Endothelial cell of umbilical vein (primary cell): ENCODE results near the gene KCNE4. TPM values are rescaled to one million over a fixed set of nuclear protein-coding genes. Genes with fewer than 3 reads are reported as not detected.

Source experiments
- BruUV-seq: library from RNA; stranded (reverse); fragments of 400-500 nt; replicated peaks from 2 replicates; lab custom pipeline; 2021; lab: Mats Ljungman, UMichigan
- CTCF ChIA-PET: fragments of 300-600, 350-600 bp; sonication (Branson Sonifier 250); formaldehyde crosslinking; loops from one replicate; lab custom pipeline; 2021; ENCODE audit warnings: antibody characterized with exemption, inconsistent platforms; lab: Charles Lee
- POLR2A ChIA-PET: fragments of 300-600, 350-600 bp; sonication (Branson Sonifier 250); formaldehyde crosslinking; loops from one replicate; lab custom pipeline; 2021; ENCODE audit warnings: antibody characterized with exemption, inconsistent platforms; lab: Charles Lee
- DNase-seq: peaks from one replicate; pipeline ENCODE4 v3.0.0-alpha.2; 2011; ENCODE audit warnings: low read depth, low spot score
- FAIRE-seq: peaks from 2 replicates; lab custom pipeline; 2011; peaks lifted over from hg19 to GRCh38; lab: Jason Lieb, UNC
- H2AFZ ChIP-seq: 2 replicates; pipeline ENCODE4 v1.6.0; 2012; ENCODE audit warnings: low read depth, low read length, control low read depth, inconsistent platforms
- H3K27ac ChIP-seq: 2 replicates; pipeline ENCODE4 v1.5.1; 2011; ENCODE audit warnings: low read depth, mild to moderate bottlenecking, control low read depth, low read length, moderate library complexity; ENCODE audit not compliant: insufficient read depth
- H3K27me3 ChIP-seq, 2 experiments: 2 replicates each; pipeline versions ENCODE4 v1.6.0 to v1.6.1; 2011; ENCODE audit warnings: low read length in 2 of 2, mixed read lengths in 1 of 2; ENCODE audit not compliant: control insufficient read depth in 2 of 2, insufficient read depth in 2 of 2
- H3K36me3 ChIP-seq, 2 experiments: 2 replicates in 1 of 2; 3 replicates in 1 of 2; pipeline ENCODE4 v1.5.1; 2011; ENCODE audit warnings: low read length in 2 of 2, mild to moderate bottlenecking in 1 of 2, moderate library complexity in 1 of 2; ENCODE audit not compliant: control insufficient read depth in 2 of 2, insufficient read depth in 2 of 2; ENCODE audit errors: extremely low read depth in 1 of 2
- H3K4me1 ChIP-seq: 3 replicates; pipeline ENCODE4 v1.5.1; 2011; ENCODE audit warnings: mild to moderate bottlenecking, low read length; ENCODE audit not compliant: control insufficient read depth, insufficient read depth; ENCODE audit errors: extremely low read depth
- H3K4me2 ChIP-seq: 2 replicates; pipeline ENCODE4 v1.6.1; 2011; ENCODE audit warnings: low read length, control low read depth, mixed read lengths; ENCODE audit not compliant: insufficient read depth
- H3K4me3 ChIP-seq, 3 experiments: fragments of 200-600 bp in 1 of 3; sonication (generic), shearing (Covaris generic) in 1 of 3; replicated peaks in 1 of 3; 2 replicates each; pipeline ENCODE4 v1.5.1; 2011 to 2016; ENCODE audit warnings: control low read depth in 3 of 3, low read length in 3 of 3, mild to moderate bottlenecking in 2 of 3, inconsistent platforms in 1 of 3, low read depth in 1 of 3, moderate library complexity in 1 of 3; ENCODE audit not compliant: insufficient read depth in 1 of 3
- H3K79me2 ChIP-seq: 2 replicates; pipeline ENCODE4 v1.6.0; 2012; ENCODE audit warnings: low read length, inconsistent platforms; ENCODE audit not compliant: control insufficient read depth, insufficient read depth
- H3K9ac ChIP-seq: replicated peaks from 2 replicates; pipeline ENCODE3; 2011; ENCODE audit warnings: low read length, control low read depth; ENCODE audit not compliant: insufficient read depth; ENCODE audit errors: extremely low read depth
- H3K9me1 ChIP-seq: replicated peaks from 3 replicates; pipeline ENCODE4 v1.6.0; 2011; ENCODE audit warnings: mild to moderate bottlenecking, low read length; ENCODE audit not compliant: control insufficient read depth, insufficient read depth; ENCODE audit errors: extremely low read depth
- H3K9me3 ChIP-seq: replicated peaks from 2 replicates; pipeline ENCODE4 v1.5.1; 2012; ENCODE audit warnings: low read length, inconsistent platforms; ENCODE audit not compliant: control insufficient read depth, insufficient read depth
- H4K20me1 ChIP-seq: replicated peaks from 2 replicates; pipeline ENCODE3; 2011; ENCODE audit warnings: mild to moderate bottlenecking, low read length; ENCODE audit not compliant: control insufficient read depth, insufficient read depth; ENCODE audit errors: extremely low read depth
- EZH2 ChIP-seq: IDR thresholded peaks from 2 replicates; pipeline ENCODE4 v1.6.1; 2012; ENCODE audit warnings: borderline replicate concordance, low read depth, mild to moderate bottlenecking, moderate library complexity, low read length, inconsistent platforms; ENCODE audit not compliant: severe bottlenecking
- FOS ChIP-seq: IDR thresholded peaks from 2 replicates; pipeline ENCODE4 v1.6.1; 2011; ENCODE audit warnings: mild to moderate bottlenecking, low read length, moderate library complexity, borderline replicate concordance; ENCODE audit not compliant: insufficient read depth
- GATA2 ChIP-seq: IDR thresholded peaks from 2 replicates; pipeline ENCODE4 v1.7.0; 2011; ENCODE audit warnings: low read depth, mild to moderate bottlenecking, moderate library complexity, mixed read lengths, low read length; ENCODE audit not compliant: insufficient read length, insufficient read depth
- JUN ChIP-seq: IDR thresholded peaks from 2 replicates; pipeline ENCODE4 v1.6.1; 2011; ENCODE audit warnings: borderline replicate concordance, low read depth; ENCODE audit not compliant: insufficient read length, insufficient read depth
- MYC ChIP-seq: IDR thresholded peaks from one replicate; pipeline ENCODE4 v1.6.1; 2011; ENCODE audit warnings: mild to moderate bottlenecking, low read depth, low read length
- POLR2A ChIP-seq: IDR thresholded peaks from 2 replicates; pipeline ENCODE4 v1.6.1; 2012; ENCODE audit warnings: low read depth, mild to moderate bottlenecking, control low read depth, low read length
- POLR2AphosphoS5 ChIP-seq: IDR thresholded peaks from 2 replicates; pipeline ENCODE4 v1.6.1; 2012; ENCODE audit warnings: low read depth, mild to moderate bottlenecking, control low read depth, low read length, moderate library complexity; ENCODE audit not compliant: insufficient read depth
- dilution Hi-C: fragments of 300-500 bp; cut with MboI; formaldehyde crosslinking; loops from one replicate; pipeline ENCODE4 v1.15.0; 2019; ENCODE audit warnings: low sequenced_read_pairs; ENCODE audit not compliant: extremely low pct_ligation_motif_present
- intact Hi-C: fragments of 100-400 bp; cut with micrococcal nuclease; formaldehyde crosslinking; loops from one replicate; pipeline ENCODE4 v1.10.0; 2022
- polyA plus RNA-seq, 4 experiments: library from polyadenylated mRNA; depleted of rRNA in 3 of 4; stranded (reverse) in 3 of 4; unstranded in 1 of 4; fragments of >200 nt; gene quantifications; 2 replicates each; pipeline versions ENCODE4 v1.2.1 to v1.2.3, GENCODE V29; 2011 to 2012; ENCODE audit warnings: missing spikeins in 1 of 4
- total RNA-seq: library from RNA; stranded (reverse); gene quantifications from 2 replicates; pipeline ENCODE4 v1.2.3, GENCODE V29; 2021
- TF ChIP-seq, protein P1 (sequence below), 2 donors: IDR thresholded peaks; 1 replicate in 1 of 2; 2 replicates in 1 of 2; pipeline ENCODE4 v1.5.1; 2011; ENCODE audit warnings: low read length in 2 of 2, mild to moderate bottlenecking in 2 of 2, moderate library complexity in 2 of 2, control low read depth in 1 of 2, inconsistent platforms in 1 of 2, low read depth in 1 of 2; ENCODE audit not compliant: insufficient read depth in 1 of 2; ENCODE audit errors: extremely low read depth in 1 of 2
- TF ChIP-seq, protein P2 (sequence below): IDR thresholded peaks from 2 replicates; pipeline ENCODE4 v1.6.1; 2011; ENCODE audit not compliant: insufficient read depth, insufficient read length

The KCNE4 gene
- total and polyA plus RNA-seq, 2 donors (not counting 3 experiments of a cell fraction or from before 2014, with no cell fraction given): 0.01 TPM; not detected in 1

DNA sequence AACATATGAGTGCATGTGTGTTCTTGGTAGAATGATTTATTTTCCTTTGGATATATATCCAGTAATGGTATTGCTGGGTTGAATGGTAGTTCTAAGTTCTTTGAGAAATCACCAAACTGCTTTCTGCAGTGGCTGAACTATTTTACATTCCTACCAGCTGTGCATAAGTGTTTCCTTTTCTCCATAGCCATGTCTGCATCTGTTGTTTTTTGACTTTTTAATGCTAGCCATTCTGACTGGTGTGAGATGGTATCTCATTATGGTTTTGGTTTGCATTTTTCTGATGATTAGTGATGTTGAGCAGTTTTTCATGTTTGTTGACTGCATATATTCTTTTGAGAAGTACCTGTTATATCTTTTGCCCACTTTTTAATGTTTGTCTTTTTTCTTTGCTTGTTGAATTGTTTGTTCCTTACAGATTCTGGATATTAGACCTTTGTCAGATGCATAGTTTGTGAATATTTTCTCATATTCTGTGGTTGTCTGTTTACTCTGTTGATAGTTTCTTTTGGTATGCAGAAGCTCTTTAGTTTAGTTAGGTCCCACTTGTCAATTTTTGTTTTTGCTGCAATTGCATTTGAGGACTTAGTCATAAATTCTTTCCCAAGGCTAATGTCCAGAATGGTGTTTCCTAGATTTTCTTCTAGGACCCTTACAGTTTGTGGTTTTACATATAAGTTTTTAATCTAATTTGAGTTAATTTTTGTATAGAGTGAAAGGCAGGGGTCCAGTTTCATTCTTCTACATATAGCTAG lies 17.6 kb upstream of the KCNE4 start:
- no peaks in the 10 kb centered on the region for H3K79me2 ChIP-seq
- H3K4me3 ChIP-seq: no peak overlapping the region
- TF ChIP-seq JUN: no peak
- TF ChIP-seq, protein P1, sequence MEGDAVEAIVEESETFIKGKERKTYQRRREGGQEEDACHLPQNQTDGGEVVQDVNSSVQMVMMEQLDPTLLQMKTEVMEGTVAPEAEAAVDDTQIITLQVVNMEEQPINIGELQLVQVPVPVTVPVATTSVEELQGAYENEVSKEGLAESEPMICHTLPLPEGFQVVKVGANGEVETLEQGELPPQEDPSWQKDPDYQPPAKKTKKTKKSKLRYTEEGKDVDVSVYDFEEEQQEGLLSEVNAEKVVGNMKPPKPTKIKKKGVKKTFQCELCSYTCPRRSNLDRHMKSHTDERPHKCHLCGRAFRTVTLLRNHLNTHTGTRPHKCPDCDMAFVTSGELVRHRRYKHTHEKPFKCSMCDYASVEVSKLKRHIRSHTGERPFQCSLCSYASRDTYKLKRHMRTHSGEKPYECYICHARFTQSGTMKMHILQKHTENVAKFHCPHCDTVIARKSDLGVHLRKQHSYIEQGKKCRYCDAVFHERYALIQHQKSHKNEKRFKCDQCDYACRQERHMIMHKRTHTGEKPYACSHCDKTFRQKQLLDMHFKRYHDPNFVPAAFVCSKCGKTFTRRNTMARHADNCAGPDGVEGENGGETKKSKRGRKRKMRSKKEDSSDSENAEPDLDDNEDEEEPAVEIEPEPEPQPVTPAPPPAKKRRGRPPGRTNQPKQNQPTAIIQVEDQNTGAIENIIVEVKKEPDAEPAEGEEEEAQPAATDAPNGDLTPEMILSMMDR (IDR thresholded peaks at IDR 0.05; ENCODE audit: extremely low read depth in 1 of 2, insufficient read depth in 1 of 2, low read depth in 1 of 2, low read length in 2 of 2): no peak
- no peak for TF ChIP-seq POLR2A
- no peak for TF ChIP-seq FOS
- TF ChIP-seq, protein P2, sequence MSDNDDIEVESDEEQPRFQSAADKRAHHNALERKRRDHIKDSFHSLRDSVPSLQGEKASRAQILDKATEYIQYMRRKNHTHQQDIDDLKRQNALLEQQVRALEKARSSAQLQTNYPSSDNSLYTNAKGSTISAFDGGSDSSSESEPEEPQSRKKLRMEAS: no peak
- no peak for TF ChIP-seq GATA2
- TF ChIP-seq MYC: no peak
- no peak for TF ChIP-seq EZH2
- no peak for TF ChIP-seq POLR2AphosphoS5
- H3K9me1 ChIP-seq: no peaks in the 10 kb centered on the region
- no peak overlapping the region for H3K9ac ChIP-seq
- intact Hi-C loops (no loop called here), dilution Hi-C loops (no loop called here)
- no TSS peak for BruUV-seq
- no peak overlapping the region for H2AFZ ChIP-seq
- H3K4me1 ChIP-seq: no peaks in the 10 kb centered on the region
- DNase-seq (no peak), FAIRE-seq (no peak)
- no peak overlapping the region for H3K27ac ChIP-seq
- ChIA-PET CTCF (no interaction called here), POLR2A (no interaction called here)
- H4K20me1 ChIP-seq: no peaks in the 10 kb centered on the region
- H3K27me3 ChIP-seq: no peaks in the 10 kb centered on the region
- H3K36me3 ChIP-seq: no peaks in the 10 kb centered on the region
- no peaks in the 10 kb centered on the region for H3K9me3 ChIP-seq
- no peak overlapping the region for H3K4me2 ChIP-seq
